Nephron (organoid): Measurements from ENCODE around the gene TMEM167A.

Experiments used
- H3K27ac Mint-ChIP-seq, 3 experiments: 2 replicates each; pipeline ENCODE4 v1.8.0; 2020; ENCODE audit warnings: mixed read lengths in 3 of 3, mild to moderate bottlenecking in 2 of 3, moderate library complexity in 1 of 3
- H3K27me3 Mint-ChIP-seq: 2 replicates; pipeline ENCODE4 v1.8.0; 2021; ENCODE audit warnings: low read depth, mild to moderate bottlenecking, moderate library complexity, mixed read lengths
- H3K36me3 Mint-ChIP-seq: 2 replicates; pipeline ENCODE4 v1.8.0; 2020; ENCODE audit warnings: low read depth, mixed read lengths
- H3K4me1 Mint-ChIP-seq: 2 replicates; pipeline ENCODE4 v1.8.0; 2020; ENCODE audit warnings: mixed read lengths
- H3K4me3 Mint-ChIP-seq, 3 experiments: 2 replicates each; pipeline ENCODE4 v1.8.0; 2020; ENCODE audit warnings: mild to moderate bottlenecking in 3 of 3, mixed read lengths in 3 of 3, moderate library complexity in 2 of 3
- H3K9me3 Mint-ChIP-seq: 2 replicates; pipeline ENCODE4 v1.8.0; 2020; ENCODE audit warnings: mixed read lengths
- CTCF ChIP-seq, 3 experiments: fragments of 200-600 bp; sonication (generic); IDR thresholded peaks; one replicate each; pipeline ENCODE4 v1.5.0; 2021; ENCODE audit warnings: antibody characterized with exemption in 3 of 3; ENCODE audit not compliant: unreplicated experiment in 3 of 3

The TMEM167A gene

GRCh38 chr5:83101514-83101913 lies 24.3 kb upstream of the TMEM167A start:
- Mint-ChIP-seq H3K27ac (no peak overlapping the region), H3K36me3 (no peaks in the 10 kb centered on the region), H3K4me3 (no peak overlapping the region), H3K27me3 (no peaks in the 10 kb centered on the region), H3K4me1 (peaks cover 23% of the 10 kb centered on the region), H3K9me3 (no peaks in the 10 kb centered on the region)
- no peak for TF ChIP-seq CTCF (IDR thresholded peaks at IDR 0.05; ENCODE audit: unreplicated experiment in 3 of 3)

- Mint-ChIP-seq H3K27me3 (no peaks in the 10 kb centered on the region), H3K4me3 (no peak overlapping the region), H3K9me3 (peaks cover 8% of the 10 kb centered on the region), H3K27ac (no peak overlapping the region), H3K36me3 (peaks cover 10% of the 10 kb centered on the region), H3K4me1 (peaks cover 30% of the 10 kb centered on the region)
- TF ChIP-seq CTCF (IDR thresholded peaks at IDR 0.05; ENCODE audit: unreplicated experiment in 3 of 3) = no peak
These were observed 22.3 kb upstream of the TMEM167A start for GRCh38 chr5:83099445-83099844.

- Mint-ChIP-seq H3K36me3 (peaks cover 14% of the 10 kb centered on the region), H3K4me3 (no peak overlapping the region), H3K27me3 (no peaks in the 10 kb centered on the region), H3K4me1 (peaks cover 30% of the 10 kb centered on the region), H3K27ac (no peak overlapping the region), H3K9me3 (peaks cover 11% of the 10 kb centered on the region)
- TF ChIP-seq CTCF (IDR thresholded peaks at IDR 0.05; ENCODE audit: unreplicated experiment in 3 of 3) = no peak
These were observed 21.8 kb upstream of the TMEM167A start for GRCh38 chr5:83099001-83099400.

- H3K4me1 Mint-ChIP-seq = peaks cover 29% of the 10 kb centered on the region
- H3K27me3 Mint-ChIP-seq = no peaks in the 10 kb centered on the region
- H3K27ac Mint-ChIP-seq = peak overlapping the region in 2 of 3 experiments; percentile 26 to 27
- H3K4me3 Mint-ChIP-seq = no peak overlapping the region
- TF ChIP-seq CTCF (IDR thresholded peaks at IDR 0.05; ENCODE audit: unreplicated experiment in 3 of 3) = no peak
- H3K9me3 Mint-ChIP-seq = peaks cover 22% of the 10 kb centered on the region
- peaks cover 25% of the 10 kb centered on the region for H3K36me3 Mint-ChIP-seq
These were observed 20.6 kb upstream of the TMEM167A start for GRCh38 chr5:83097689-83098231.

- no peak for TF ChIP-seq CTCF (IDR thresholded peaks at IDR 0.05; ENCODE audit: unreplicated experiment in 3 of 3)
- Mint-ChIP-seq H3K36me3 (peaks cover 34% of the 10 kb centered on the region), H3K4me3 (no peak overlapping the region), H3K27ac (no peak overlapping the region), H3K27me3 (no peaks in the 10 kb centered on the region), H3K9me3 (peaks cover 31% of the 10 kb centered on the region), H3K4me1 (peaks cover 21% of the 10 kb centered on the region)
These were observed 19.6 kb upstream of the TMEM167A start for GRCh38 chr5:83096660-83097339.
